Measurements from ENCODE around the gene RTRAF.

Gene RTRAF

DNA sequence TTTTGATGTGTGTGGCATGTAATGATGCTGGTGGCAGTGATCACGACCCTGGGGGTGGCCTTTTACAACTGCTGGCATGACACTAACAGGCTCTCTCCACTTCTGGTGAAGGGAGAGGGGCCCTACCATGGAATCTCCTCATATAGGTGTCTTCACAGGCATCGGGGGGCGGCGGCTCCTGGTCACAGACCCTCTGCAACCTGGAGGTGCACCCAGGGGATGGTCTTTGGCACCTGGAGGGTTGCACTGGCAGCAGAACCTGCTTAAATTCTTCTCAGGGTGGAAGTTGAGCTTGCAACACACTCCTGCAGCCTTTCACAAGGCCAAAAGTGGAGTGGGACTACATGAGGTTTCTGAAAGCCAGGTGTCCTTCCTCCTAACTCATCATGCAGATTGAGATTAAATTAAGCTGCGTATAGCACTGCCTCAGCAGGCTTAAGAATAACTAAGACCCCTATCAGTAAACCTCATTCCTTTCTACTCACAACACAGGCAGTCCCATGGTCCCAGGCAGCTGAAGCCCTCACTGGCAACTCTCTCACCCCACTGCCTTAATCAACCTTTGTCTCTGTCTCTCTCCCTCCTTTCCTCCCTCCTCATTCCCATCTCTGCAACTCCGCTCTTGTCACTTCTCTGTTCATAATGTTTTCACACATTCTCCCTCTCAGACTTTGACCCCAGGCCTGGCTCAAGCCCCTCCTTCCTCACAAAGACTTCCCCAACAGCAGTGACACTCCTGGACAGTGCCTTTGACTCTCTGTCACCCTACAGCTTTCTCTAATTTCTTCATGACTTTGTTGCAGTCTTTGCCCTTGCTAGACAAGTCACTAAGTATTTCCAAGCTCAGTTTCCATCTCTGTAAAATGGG lies 60.6 kb downstream of the RTRAF start:
- DNase-seq (ENCODE audit: low read depth): no peak

DNA sequence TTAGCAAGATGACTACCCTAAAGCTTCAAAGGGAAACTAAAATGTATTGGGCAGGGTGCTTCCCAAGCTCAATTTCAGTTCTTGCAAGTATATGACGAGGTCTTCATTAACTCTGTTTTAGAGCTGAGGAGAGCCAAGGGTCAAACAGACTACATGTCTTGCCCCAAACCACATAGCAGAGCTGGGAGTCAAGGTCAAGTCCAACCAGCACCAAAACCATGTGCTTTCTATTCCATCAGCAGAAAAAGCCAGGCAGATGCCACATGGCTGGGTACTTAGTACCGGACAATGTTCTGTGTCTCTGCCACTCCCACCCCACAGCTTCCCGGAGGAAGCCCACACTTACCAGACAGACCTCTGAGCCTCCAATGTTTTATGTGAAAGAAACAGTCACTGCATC lies 61.9 kb downstream of the RTRAF start:
- no peak for DNase-seq (ENCODE audit: low read depth)

DNA sequence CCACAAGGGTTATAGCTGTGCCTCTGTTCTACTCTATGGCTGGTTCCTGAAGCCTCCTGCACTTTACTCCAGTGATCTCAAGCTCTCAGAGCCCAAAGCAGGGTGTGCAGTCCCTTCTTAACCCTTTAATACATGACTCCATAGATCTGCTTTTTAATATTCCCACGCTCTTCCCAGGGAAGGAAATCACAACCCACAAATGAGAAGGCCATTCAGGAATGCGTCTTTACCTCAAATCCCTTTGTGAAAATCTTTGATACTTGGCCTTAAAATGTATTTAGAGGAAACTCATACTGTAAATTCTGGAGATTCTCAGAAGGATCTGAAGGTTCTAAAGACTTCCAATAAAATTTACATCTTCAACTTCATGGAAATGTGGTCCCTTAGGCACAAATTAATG lies 62.5 kb downstream of the RTRAF start:
- no peak for DNase-seq (ENCODE audit: low read depth)

DNA sequence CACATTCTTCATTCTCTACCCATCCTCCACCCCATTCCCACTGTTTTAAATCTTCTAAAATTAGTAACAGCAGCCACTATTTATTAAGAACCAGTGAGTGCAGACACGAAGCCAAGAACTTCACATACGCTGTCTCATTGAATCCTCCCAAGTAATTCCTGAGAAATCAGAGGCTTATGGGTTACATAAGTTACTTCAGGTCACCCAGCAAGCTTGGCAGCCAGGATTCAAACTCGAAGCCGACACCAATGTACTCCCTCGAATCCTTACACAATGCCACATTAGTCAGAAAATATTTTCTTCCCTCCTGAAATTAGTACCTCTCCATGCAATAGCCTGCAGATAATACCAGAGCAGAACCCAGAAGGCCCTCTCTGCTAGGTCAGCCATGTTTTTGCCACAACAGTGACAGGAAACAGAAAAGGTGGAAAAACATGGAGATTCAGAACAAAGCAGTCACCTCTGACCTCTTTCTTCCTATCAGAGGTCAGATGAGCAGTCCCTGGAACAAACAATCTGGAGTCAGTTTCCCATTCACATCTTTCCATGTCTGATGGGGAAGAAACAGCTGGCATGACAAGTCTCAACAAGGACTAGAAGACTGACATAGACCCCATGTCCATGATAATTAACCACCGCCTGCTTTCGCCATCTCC lies 63.1 kb downstream of the RTRAF start:
- no peak for DNase-seq (ENCODE audit: low read depth)

DNA sequence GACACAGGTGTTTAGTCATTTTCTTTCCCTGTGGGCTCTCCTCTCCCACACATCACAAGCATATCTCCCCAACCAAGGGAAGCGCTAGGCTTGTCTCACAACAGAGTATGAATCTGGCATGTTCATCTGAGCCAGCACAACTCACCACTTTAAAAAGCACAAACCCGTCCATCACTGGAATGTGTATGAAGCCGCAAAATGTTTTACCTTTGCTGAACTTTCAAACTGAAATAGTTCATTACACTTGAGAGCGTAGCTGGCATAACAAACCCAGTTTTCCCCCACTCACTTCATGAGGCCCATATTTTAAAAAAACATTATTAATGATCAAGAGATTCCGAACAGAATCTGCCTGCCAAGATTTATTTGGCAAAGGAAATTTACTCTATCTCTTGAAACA lies 63.7 kb downstream of the RTRAF start:
- no peak for DNase-seq (ENCODE audit: low read depth)

DNA sequence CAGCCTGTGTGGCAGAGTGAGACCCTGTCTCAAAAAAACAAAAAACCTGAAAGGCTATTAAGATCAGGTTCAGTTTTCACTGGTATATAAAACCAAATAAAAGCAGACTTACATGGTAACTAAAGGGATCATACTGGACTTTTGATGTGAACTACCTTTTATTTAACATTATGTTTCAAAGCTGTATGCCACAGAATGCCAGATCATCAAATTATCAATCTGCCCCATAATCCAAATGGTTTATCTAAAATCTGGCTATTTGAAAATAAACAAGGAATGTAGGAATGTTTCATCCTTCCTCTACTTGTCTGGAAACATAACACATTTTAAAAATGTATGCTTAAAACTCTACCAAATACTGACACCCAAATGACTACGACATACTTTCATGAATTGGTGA lies 65.3 kb downstream of the RTRAF start:
- no peak for DNase-seq (ENCODE audit: low read depth)

DNA sequence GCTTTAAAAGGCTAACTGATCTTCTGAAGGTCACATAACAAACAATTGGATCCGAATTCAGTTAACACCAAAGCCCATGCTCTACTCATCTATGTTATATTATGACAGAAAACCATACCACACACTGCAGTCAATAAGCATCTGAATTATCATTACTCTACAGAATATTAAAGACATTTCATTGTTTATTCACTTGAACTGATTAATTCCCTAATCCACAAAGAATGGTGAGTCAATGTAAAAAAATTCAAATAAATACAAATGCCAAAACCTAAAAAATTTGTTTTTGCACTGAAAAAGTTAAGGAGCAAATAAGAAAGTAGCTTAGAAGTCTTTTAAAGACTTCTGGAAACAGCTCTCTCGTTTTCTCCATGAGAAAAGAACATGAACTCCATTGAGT lies 65.8 kb downstream of the RTRAF start:
- no peak for DNase-seq (ENCODE audit: low read depth)

DNA sequence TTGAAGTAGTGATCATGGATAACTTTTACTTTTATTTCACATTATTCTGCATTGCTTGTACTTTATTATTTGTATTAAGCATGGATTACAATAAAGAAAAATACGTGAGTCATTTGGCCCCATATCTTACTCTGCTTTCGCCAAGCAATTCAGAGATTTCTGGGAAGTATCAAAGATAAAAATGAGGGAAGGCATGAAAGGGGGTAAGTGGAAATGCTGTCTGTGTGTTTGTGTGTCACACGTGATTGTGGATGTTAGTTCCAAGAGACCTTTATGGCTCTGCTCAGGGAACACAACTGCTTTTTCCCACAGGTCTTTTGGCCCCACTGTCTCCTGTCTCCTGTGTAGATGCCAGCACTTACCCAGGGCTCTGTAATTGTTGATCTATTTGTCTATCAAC lies 69.0 kb downstream of the RTRAF start:
- DNase-seq (ENCODE audit: low read depth): no peak

DNA sequence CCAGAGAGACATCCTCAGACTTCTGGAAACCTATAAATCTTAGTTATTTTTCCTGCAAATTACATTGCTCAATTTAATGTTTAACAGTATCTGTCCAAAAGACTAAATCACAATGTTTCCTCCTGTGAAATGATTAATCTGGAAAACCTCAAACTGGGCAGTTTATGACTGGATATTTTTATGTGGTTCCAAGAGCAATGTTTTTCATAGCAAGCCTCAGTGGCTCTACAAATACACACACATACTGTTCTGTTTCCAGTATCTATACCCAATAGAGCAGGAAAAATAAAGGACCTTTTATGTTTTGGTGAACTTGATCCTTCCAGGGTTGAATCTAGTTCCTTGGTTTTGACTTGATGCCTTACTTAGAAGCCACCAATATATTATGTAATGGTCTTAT lies 70.3 kb downstream of the RTRAF start:
- no peak for DNase-seq (ENCODE audit: low read depth)

DNA sequence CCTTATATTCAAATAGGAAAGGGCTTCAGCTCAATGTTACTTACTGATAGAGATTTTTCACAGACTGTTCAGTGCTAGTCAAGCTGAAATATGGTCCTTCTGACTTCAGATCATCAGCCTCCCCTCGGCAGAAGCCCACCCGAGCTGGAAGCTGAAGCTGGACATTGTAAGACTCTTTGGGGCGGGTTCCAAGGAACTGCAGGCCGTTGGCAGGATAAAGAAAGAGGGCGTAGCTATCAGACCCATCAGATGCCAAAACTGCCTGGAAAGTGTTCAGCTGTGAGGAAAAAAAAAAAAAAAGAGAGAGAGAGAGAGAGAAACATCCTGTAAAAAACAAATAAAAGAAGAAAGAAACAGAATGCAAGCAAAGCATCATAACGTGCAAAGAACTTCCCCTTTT lies 70.7 kb downstream of the RTRAF start:
- DNase-seq (ENCODE audit: low read depth): no peak

Measured in stimulated activated CD8-positive, alpha-beta memory T cell treated with anti-CD3 and anti-CD28 coated beads, Interleukin-4, amount 100 ng/mL, for 24 hours (primary cell).